ENCODE results near the gene PLPPR3.

Gene PLPPR3

GRCh38 chr19:810883-811489, 10.8 kb downstream of the PLPPR3 start:
- Histone ChIP-seq H3K9ac (no peak overlapping the region), H3K27me3 (ENCODE audit: insufficient read depth, low read depth) (no peaks in the 10 kb centered on the region), H2AFZ (ENCODE audit: low read depth) (no peak overlapping the region), H3K4me3 (IDR thresholded peaks at IDR 0.05; ENCODE audit: insufficient read depth, low read depth, low read length) (no peak overlapping the region), H3K27ac (no peak overlapping the region), H3K4me2 (no peak overlapping the region), H3K79me2 (ENCODE audit: insufficient read depth, low read depth) (peaks cover 31% of the 10 kb centered on the region; the same call in 1 of the 2 replicates), H3K4me1 (ENCODE audit: low read depth, poor library complexity, severe bottlenecking) (no peaks in the 10 kb centered on the region), H4K20me1 (ENCODE audit: insufficient read depth) (peaks cover 11% of the 10 kb centered on the region; the same call in 1 of the 2 replicates), H3K36me3 (ENCODE audit: insufficient read depth) (peaks cover 23% of the 10 kb centered on the region)
- no peak for TF ChIP-seq CTCF (conservative IDR thresholded peaks at IDR 0.05; ENCODE audit: low read depth, low read length)

GRCh38 chr19:810077-810855, 11.5 kb downstream of the PLPPR3 start:
- Histone ChIP-seq H4K20me1 (ENCODE audit: insufficient read depth) (peaks cover 11% of the 10 kb centered on the region; the same call in 1 of the 2 replicates), H3K36me3 (ENCODE audit: insufficient read depth) (peaks cover 26% of the 10 kb centered on the region)

GRCh38 chr19:808423-808775, 13.4 kb downstream of the PLPPR3 start:
- Histone ChIP-seq H3K27me3 (ENCODE audit: insufficient read depth, low read depth) (no peaks in the 10 kb centered on the region), H3K27ac (no peak overlapping the region), H3K4me3 (IDR thresholded peaks at IDR 0.05; ENCODE audit: insufficient read depth, low read depth, low read length) (no peak overlapping the region), H2AFZ (ENCODE audit: low read depth) (no peak overlapping the region), H3K9ac (no peak overlapping the region), H3K4me2 (no peak overlapping the region), H3K36me3 (ENCODE audit: insufficient read depth) (peaks cover 39% of the 10 kb centered on the region), H3K4me1 (ENCODE audit: low read depth, poor library complexity, severe bottlenecking) (no peaks in the 10 kb centered on the region), H3K79me2 (ENCODE audit: insufficient read depth, low read depth) (peaks cover 57% of the 10 kb centered on the region), H4K20me1 (ENCODE audit: insufficient read depth) (peaks cover 11% of the 10 kb centered on the region; the same call in 1 of the 2 replicates)
- TF ChIP-seq CTCF (conservative IDR thresholded peaks at IDR 0.05; ENCODE audit: low read depth, low read length), result no peak

More at GRCh38 chr19:810077-810855, 11.5 kb downstream of the PLPPR3 start:
- no peak for TF ChIP-seq CTCF (conservative IDR thresholded peaks at IDR 0.05; ENCODE audit: low read depth, low read length)
- Histone ChIP-seq H3K27ac (no peak overlapping the region), H3K9ac (no peak overlapping the region), H3K4me1 (ENCODE audit: low read depth, poor library complexity, severe bottlenecking) (no peaks in the 10 kb centered on the region), H3K4me2 (no peak overlapping the region), H2AFZ (ENCODE audit: low read depth) (no peak overlapping the region), H3K4me3 (IDR thresholded peaks at IDR 0.05; ENCODE audit: insufficient read depth, low read depth, low read length) (no peak overlapping the region), H3K79me2 (ENCODE audit: insufficient read depth, low read depth) (peaks cover 39% of the 10 kb centered on the region), H3K27me3 (ENCODE audit: insufficient read depth, low read depth) (no peaks in the 10 kb centered on the region)

GRCh38 chr19:807627-808422, 13.9 kb downstream of the PLPPR3 start:
- TF ChIP-seq CTCF (conservative IDR thresholded peaks at IDR 0.05; ENCODE audit: low read depth, low read length), result no peak
- Histone ChIP-seq H3K4me2 (no peak overlapping the region), H3K27ac (no peak overlapping the region), H3K36me3 (ENCODE audit: insufficient read depth) (peaks cover 39% of the 10 kb centered on the region), H3K4me1 (ENCODE audit: low read depth, poor library complexity, severe bottlenecking) (no peaks in the 10 kb centered on the region), H3K27me3 (ENCODE audit: insufficient read depth, low read depth) (no peaks in the 10 kb centered on the region), H4K20me1 (ENCODE audit: insufficient read depth) (peaks cover 11% of the 10 kb centered on the region; the same call in 1 of the 2 replicates), H3K79me2 (ENCODE audit: insufficient read depth, low read depth) (peaks cover 63% of the 10 kb centered on the region), H3K9ac (no peak overlapping the region), H3K4me3 (IDR thresholded peaks at IDR 0.05; ENCODE audit: insufficient read depth, low read depth, low read length) (no peak overlapping the region), H2AFZ (ENCODE audit: low read depth) (no peak overlapping the region)

All from KMS-11 (cell line).